Ovary (tissue), 9 donors: ENCODE measurements around the gene FAM13A. TPM values are rescaled to one million over a fixed set of nuclear protein-coding genes. Genes with fewer than 3 reads are reported as not detected.

Experiments
- DNase-seq, 5 donors: peaks; one replicate each; pipeline ENCODE4 v3.0.0-alpha.2; 2019 to 2020
- H3K27ac ChIP-seq, 2 donors: fragments of 200-600 bp; one replicate each; pipeline versions ENCODE4 v1.5.1 to v1.8.0; 2019 to 2022
- H3K27me3 ChIP-seq: fragments of 200-600 bp; one replicate; pipeline ENCODE4 v1.8.0; 2022
- H3K36me3 ChIP-seq: fragments of 200-600 bp; sonication (generic); one replicate; pipeline ENCODE4 v1.5.1; 2019
- H3K4me1 ChIP-seq: one replicate; pipeline ENCODE4 v1.8.1; 2013; ENCODE audit warnings: mild to moderate bottlenecking, moderate library complexity; ENCODE audit not compliant: insufficient read depth
- H3K4me3 ChIP-seq: fragments of 200-600 bp; sonication (generic); one replicate; pipeline ENCODE4 v1.5.1; 2017
- H3K9me3 ChIP-seq, 2 donors: fragments of 200-600 bp in 1 of 2; sonication (generic) in 1 of 2; one replicate each; pipeline versions ENCODE4 v1.5.1 to v1.8.1; 2013 to 2019; ENCODE audit warnings: mild to moderate bottlenecking in 1 of 2, moderate library complexity in 1 of 2
- EP300 ChIP-seq: sonication (generic); formaldehyde crosslinking; IDR thresholded peaks from one replicate; pipeline ENCODE4 v1.6.1; 2017; ENCODE audit warnings: antibody characterized with exemption
- POLR2A ChIP-seq: fragments of 450-650 bp; IDR thresholded peaks from one replicate; pipeline ENCODE4 v1.6.1; 2017; ENCODE audit warnings: antibody characterized with exemption, mild to moderate bottlenecking, moderate library complexity
- WGBS, 3 donors: extraction: QIAGEN DNeasy Blood & Tissue Kit in 1 of 3; methylation state at CpG; one replicate each; pipeline versions ENCODE4 v1.1.5 to v1.1.7; 2013 to 2017; 5-methylcytosine and 5-hydroxymethylcytosine counted together
- intact Hi-C, 4 donors: fragments of 100-400 bp; cut with DNase I; formaldehyde crosslinking; loops; one replicate each; pipeline versions ENCODE4 v1.11.0 to v1.15.1; 2022 to 2023
- polyA plus RNA-seq, 2 donors: library from polyadenylated mRNA; stranded (reverse); fragments of 200-250 nt in 1 of 2; fragments of 350-450 nt in 1 of 2; fragmentation: Illumina TruSeq in 1 of 2; extraction: RNeasy Lipid Tissue Mini Kit (QIAGEN cat#74804) in 1 of 2; gene quantifications; one replicate each; pipeline ENCODE4 v1.2.3, GENCODE V29; 2013 to 2014
- total RNA-seq, 7 donors: library from RNA; depleted of rRNA in 2 of 7; stranded (reverse); fragments of >200 nt in 2 of 7; fragmentation: NEBNext Ultra II Directional in 3 of 7; extraction: Animal tissue kit (Norgen Biotek cat#: 25700) in 3 of 7; gene quantifications; one replicate each; pipeline versions ENCODE4 v1.1.0 to v1.2.4, GENCODE V29; 2016 to 2023
- TF ChIP-seq, protein P1 (sequence below), 3 donors: fragments of 450-650 bp in 2 of 3; fragments of 200-600 bp in 1 of 3; IDR thresholded peaks; one replicate each; pipeline versions ENCODE4 v1.5.1 to v1.8.0; 2016 to 2022; ENCODE audit warnings: antibody characterized with exemption in 3 of 3, mild to moderate bottlenecking in 1 of 3
- donor health status: DM: no; HTN: no; CAD: no; lungs with moderate emphysema.
- donor health status: DM: no; HTN: no; CAD: no.
- donor health status: Bipolar disorder and iron deficiency.
- donor health status: DM: yes; HTN: yes; CAD: no.
- donor health status: DM: no; HTN: no; CAD: no.
- donor health status: DM: yes; HTN: yes; CAD: no.

FAM13A gene
- total and polyA plus RNA-seq, 9 donors: 16.7 to 51.8 (median 38.0) TPM

DNA sequence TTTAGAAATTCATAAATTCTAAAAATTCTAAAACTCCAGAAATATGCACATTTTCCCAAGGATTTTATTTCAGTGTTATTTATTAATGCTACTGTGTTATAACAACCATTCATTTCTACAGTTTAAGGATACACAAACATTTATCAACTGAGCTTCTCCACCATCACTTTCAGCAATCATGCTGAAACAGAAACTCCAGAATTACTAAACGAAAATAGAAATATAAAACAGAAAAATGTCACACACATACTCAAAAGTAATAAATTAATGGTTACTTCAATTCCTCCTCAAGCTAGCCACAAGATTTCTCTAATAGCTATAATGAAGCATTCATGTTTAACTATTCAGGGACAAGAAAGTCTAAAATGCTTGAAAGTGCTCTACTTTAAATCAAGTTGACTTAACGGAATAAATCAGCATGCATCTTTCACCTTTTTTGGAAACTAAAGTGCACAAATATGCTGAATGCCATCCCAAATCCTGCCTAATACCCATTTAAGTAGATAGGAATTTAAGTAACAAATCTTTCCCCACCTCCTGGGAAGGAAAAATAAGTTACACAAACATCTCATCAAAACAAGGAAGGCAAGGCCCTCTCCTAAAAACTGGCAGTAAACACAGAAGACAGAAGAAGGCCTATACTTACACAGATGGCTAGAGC, 563 bp downstream of the FAM13A start:
- Histone ChIP-seq H3K9me3 (no peaks in the 10 kb centered on the region), H3K4me3 (peak overlapping the region; percentile 56), H3K27ac (peak overlapping the region in 1 of 2 donors; percentile 8), H3K36me3 (no peaks in the 10 kb centered on the region), H3K4me1 (peaks cover 10% of the 10 kb centered on the region), H3K27me3 (no peaks in the 10 kb centered on the region)
- intact Hi-C loops: loop anchor here in 1 of 4 donors (2.0 kb wide), 1 partner anchor 56 kb away; no protein-coding TSS in a partner anchor
- no peak for DNase-seq
- TF ChIP-seq EP300 (peak; percentile 13), POLR2A (no peak)
- TF ChIP-seq, protein P1, sequence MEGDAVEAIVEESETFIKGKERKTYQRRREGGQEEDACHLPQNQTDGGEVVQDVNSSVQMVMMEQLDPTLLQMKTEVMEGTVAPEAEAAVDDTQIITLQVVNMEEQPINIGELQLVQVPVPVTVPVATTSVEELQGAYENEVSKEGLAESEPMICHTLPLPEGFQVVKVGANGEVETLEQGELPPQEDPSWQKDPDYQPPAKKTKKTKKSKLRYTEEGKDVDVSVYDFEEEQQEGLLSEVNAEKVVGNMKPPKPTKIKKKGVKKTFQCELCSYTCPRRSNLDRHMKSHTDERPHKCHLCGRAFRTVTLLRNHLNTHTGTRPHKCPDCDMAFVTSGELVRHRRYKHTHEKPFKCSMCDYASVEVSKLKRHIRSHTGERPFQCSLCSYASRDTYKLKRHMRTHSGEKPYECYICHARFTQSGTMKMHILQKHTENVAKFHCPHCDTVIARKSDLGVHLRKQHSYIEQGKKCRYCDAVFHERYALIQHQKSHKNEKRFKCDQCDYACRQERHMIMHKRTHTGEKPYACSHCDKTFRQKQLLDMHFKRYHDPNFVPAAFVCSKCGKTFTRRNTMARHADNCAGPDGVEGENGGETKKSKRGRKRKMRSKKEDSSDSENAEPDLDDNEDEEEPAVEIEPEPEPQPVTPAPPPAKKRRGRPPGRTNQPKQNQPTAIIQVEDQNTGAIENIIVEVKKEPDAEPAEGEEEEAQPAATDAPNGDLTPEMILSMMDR (IDR thresholded peaks at IDR 0.05): no peak
- WGBS, 3 donors: 1 to 8% (median 8%) methylated on average over 2 of the region's 2 CpGs

DNA sequence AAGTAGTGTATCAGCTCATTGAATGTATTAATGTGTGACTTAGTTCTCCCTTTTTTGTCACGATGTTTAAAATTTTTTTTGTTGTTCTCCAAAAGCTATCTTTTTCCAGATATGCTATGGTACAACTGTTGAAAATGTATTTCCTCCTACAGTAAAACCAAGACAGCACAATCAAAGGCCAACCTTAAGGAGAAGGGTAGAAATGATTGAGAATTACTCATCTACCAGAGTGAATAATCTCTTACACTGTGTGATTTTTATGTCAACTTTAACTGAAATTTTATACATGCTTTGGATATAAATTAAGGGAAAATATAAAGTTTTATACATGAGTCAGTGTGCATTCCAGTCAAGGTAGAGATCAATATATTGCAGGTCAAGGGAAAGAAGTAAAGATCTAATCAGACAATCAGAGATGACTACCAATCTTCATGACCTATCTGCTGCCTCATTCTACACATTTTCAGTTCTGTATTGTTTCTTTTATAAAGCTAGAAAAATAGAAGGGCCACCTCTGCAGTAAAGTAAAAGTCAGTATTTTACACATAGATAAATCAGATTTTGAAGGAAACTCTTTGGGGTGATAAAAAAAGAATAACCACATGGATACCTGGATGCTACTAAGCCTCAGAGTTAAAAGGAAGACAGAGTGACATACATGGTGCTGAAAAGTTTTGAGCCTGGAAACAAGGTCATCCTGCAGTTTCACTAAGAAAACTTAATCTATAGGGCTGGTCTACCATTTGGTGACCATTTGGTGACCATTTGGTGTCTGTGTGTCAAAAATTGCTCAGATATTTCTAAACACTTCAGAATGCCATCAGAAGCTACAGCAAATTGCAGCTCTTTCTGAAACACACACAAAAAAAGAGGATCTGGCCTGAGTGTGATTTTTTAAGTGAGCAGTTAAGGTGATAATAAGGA, 1.6 kb downstream of the FAM13A start:
- Histone ChIP-seq H3K27ac (no peak overlapping the region), H3K36me3 (no peaks in the 10 kb centered on the region), H3K9me3 (no peaks in the 10 kb centered on the region), H3K27me3 (no peaks in the 10 kb centered on the region), H3K4me3 (peak overlapping the region; percentile 56), H3K4me1 (peaks cover 10% of the 10 kb centered on the region)
- 8 to 41% (median 18%) methylated on average over 1 of the region's 1 CpG for WGBS, 3 donors
- no peak for DNase-seq
- no peak for TF ChIP-seq POLR2A
- TF ChIP-seq, protein P1 (IDR thresholded peaks at IDR 0.05): no peak
- no peak for TF ChIP-seq EP300
- intact Hi-C loops: loop anchor here in 1 of 4 donors (2.0 kb wide), 1 partner anchor 57 kb away; no protein-coding TSS in a partner anchor

DNA sequence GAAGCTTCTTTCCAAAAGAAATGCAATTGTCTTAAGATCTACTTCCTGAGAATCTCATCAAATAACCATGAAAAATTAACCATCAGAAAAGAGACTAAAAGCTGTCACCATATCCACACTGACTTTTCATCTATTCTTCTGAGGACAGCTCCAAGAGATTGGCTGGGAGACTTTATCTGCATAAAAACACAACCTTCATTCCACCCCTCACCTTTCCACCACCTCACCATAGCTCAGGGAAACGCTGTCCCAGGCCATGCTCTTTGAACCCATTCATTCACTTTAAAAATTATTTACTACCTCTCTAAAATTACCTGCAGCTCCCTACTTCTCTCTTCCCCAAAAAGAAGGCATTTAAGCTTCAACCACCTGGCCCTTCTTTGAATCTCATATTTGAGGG, 2.4 kb downstream of the FAM13A start:
- Histone ChIP-seq H3K36me3 (no peaks in the 10 kb centered on the region), H3K4me1 (peaks cover 10% of the 10 kb centered on the region), H3K4me3 (no peak overlapping the region), H3K9me3 (no peaks in the 10 kb centered on the region), H3K27me3 (no peaks in the 10 kb centered on the region), H3K27ac (no peak overlapping the region)
- TF ChIP-seq POLR2A (no peak), EP300 (no peak)
- TF ChIP-seq, protein P1 (IDR thresholded peaks at IDR 0.05): no peak
- no peak for DNase-seq
- intact Hi-C loops: no loop called here
- WGBS, 3 donors: 29 to 50% (median 29%) methylated on average over 1 of the region's 1 CpG

DNA sequence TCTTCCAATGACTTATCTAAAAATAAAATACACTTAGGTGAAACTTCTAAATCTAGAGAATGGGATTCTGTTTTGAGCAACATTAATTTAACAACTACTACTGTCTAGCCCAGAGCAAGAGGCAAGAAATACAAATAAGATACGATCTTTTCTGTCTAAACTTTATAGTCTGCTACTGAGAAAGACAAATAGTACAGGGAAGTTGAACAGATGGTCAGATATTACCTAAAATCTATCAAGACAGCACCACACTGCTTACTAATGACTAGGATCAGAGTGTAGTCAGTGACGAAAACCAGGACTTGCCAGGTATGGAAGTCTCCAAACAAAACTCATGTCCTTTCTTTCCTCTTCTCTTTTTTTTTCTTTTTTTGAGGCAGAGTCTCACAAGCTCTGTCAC, 7.1 kb downstream of the FAM13A start:
- 95 to 98% (median 97%) methylated on average over 2 of the region's 2 CpGs for WGBS, 3 donors
- H3K9me3 ChIP-seq: no peaks in the 10 kb centered on the region
- no peaks in the 10 kb centered on the region for H3K36me3 ChIP-seq
- no peak overlapping the region for H3K27ac ChIP-seq
- no peak for DNase-seq
- H3K4me1 ChIP-seq: peaks cover 8% of the 10 kb centered on the region
- no peaks in the 10 kb centered on the region for H3K27me3 ChIP-seq
- intact Hi-C loops: no loop called here
- H3K4me3 ChIP-seq: no peak overlapping the region
- TF ChIP-seq, protein P1 (IDR thresholded peaks at IDR 0.05): no peak
- TF ChIP-seq POLR2A (no peak), EP300 (no peak)
